GM18909 (cell line): ENCODE data around the gene CLIP2.
"Not testable (repeated sequence)": the region's sequence is repeated elsewhere in the genome, so short reads cannot be mapped to it uniquely, and the experiment has no call there.

Experiments
- ATAC-seq: cut with Tn5 transposase; IDR thresholded peaks from one replicate; pipeline ENCODE4 v1.9.1; 2021; ENCODE audit warnings: mild to moderate bottlenecking; ENCODE audit not compliant: unreplicated experiment, poor library complexity

The CLIP2 gene

DNA sequence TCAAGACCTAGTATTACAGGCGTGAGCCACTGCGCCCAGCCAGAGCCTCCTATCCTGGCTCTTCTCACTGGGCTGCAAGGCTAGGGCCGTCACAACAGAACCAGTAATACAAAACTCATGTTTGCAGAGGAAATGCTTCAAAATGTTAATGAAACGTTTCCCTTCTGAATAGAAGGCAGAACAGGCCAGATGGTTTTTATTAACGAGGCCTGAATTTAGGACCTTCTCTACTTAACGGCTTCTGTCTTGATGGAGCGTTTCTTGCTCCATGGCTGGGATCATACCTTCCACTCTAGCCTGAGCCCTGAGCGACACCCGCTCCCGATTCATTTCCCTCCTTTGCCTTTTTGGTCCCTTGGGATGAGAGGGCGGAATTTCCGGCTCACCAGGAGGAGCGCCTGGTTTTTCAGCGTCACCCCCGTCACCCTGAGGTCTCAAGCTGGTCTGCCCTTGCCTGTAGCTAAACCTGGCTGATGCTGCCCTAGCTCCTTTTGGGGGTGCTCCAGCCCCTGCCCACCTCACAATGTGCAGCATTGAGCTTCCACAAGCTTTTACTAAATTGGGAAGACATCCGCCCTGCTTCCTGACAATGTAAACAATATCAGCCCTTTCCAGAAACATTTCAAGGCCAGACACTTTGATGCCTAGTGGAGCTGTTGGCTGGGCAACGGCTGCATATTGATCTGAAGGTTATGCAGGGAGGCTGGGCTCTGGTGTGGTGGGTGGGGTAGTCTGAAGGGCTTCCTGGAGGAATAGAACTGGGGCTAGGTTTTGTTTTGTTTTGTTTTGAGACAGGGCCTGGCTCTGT, 5.2 kb downstream of the CLIP2 start:
- no peak for ATAC-seq

DNA sequence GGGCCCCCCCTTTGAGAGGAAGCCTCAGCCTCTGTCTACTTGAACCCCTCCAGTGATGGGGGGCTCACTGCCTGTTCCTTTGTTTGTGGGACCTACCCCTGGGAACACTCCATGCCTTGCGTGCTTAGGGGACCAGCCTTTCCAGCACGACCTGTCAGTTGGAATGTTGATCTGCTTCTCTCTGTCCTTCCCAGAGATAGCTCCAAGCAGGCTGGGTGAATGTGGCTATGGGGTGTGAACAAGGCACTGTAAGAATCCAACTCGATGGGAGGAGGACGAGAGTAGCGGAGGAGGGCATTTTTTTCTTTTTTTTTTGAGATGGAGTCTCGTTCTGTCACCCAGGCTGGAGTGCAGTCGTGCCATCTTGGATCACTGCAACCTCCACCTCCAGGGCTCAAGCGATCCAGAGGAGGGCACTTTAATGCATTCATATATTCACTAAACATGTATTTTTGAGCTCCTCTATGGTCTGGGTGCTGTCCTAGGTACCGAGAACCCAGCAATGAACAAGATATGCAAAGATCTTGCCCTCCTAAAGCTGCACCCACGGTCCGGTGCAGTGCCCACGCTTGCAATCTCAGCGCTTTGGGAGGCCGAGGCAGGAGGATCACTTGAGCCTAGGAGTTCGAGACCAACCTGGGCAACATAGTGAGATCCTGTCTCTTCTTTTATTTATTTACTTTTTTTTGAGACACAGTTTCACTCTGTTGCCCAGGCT, 8.5 kb downstream of the CLIP2 start:
- ATAC-seq: no peak

DNA sequence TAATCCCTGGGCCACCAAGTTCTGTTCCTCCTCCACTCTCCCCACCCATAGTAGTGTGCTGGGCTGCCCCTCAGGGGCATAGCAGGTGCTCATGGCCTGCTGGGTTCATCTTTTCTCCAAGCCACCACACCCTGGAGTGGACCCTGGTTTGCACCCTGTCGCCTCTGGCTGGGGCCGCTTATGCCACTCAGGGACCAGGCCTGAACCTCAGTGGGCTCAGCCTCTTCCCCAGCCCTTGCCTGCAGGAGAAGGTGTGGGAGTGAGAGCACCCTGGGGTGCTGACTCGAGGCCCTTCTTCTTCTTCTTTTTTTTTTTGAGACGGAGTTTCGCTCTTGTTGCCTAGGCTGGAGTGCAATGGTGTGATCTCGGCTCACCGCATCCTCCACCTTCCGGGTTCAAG, 10.2 kb downstream of the CLIP2 start:
- ATAC-seq: no peak

DNA sequence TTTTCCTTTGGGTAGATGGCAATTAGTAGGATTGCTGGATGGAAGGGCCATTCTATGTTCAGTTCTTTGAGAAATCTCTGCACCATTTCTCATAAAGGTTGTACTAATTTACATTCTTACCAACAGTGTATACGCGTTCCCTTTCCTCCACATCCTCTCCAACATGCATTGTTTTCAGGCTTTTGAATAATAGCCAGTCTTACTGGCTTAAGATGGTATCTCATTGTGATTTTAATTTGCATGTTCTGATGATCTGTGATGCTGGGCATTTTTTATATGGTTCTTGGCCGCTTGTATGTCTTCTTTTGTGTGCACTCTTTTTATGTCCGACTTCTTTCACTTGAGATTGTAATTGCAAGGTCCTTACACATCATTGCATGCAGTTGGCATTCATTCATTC, 11.7 kb downstream of the CLIP2 start:
- no peak for ATAC-seq

DNA sequence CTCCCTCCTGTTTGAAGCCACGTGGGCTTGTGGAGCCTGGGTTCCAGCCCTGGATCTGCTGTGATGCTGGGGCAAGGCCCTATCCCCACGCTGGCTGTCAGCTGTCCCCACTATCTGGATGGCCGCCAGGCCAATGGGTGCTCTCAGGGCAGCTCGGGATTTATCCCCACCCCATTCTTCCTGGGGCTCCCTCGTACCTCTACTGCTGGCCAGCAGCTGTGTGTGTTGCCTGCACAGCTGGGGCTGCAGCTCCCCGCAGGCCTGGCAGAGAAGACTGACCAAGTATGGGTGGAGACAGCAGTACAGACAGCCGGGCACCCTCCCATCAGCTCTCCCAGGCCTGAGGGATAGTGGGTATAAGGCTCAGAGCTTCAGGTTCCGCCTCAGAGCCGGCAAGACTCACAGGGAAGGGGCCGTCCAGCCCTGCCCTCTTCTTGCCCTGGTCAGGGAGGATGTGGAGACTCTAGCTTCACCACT, 13.6 kb downstream of the CLIP2 start:
- no peak for ATAC-seq

DNA sequence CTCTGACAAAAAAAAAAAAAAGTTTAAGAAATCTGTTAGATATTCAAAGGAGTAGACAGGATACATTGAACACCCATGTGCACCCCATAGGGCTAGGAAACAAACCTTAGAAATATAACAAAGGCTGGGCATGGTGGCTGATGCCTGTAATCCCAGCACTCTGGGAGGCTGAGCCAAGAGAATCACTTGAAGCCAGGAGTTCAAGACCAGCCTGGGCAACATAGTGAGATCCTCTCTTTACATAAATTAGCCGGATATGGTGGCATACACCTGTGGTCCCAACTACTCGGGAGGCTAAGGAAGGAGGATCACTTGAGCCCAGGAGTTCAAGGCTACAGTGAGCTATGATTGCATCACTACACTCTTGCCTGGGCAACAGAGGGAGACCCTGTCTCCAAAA, 15.3 kb downstream of the CLIP2 start:
- no peak for ATAC-seq

DNA sequence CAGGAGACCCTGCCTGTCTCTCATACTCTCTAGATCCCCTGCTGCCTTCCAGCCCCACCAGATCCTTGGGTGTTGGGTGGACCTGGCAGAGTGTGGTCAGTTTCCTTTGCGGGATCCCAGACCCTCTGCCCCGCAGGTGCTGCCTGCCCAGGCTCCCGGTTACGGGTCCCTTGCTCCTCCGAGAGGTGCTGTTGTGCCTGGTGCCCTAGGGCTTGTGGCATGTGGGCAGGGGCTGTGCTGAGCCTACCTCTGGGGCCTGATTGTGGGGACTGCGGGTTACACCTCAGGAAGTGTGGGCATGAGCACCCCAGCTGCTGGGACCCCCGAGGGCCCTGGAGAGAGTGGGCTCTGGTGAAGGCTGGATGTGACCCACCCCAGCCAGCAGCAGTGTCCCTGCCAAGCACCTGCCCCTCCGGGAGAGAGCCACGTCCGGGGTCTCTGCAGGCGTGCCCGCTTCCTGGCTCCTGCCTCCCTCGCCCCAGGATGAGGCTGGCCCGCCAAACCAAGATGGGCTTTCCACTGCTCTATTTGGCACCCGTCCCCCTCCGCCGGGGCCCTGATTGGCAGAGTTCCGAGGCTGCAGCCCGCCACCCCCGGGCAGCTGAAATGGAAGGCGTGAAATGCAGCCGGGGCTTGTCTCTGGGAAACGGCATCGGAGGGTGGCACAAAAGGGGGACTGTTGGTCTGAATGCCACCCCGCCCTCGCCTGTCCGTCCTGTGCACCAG, 17.0 kb downstream of the CLIP2 start:
- no peak for ATAC-seq

DNA sequence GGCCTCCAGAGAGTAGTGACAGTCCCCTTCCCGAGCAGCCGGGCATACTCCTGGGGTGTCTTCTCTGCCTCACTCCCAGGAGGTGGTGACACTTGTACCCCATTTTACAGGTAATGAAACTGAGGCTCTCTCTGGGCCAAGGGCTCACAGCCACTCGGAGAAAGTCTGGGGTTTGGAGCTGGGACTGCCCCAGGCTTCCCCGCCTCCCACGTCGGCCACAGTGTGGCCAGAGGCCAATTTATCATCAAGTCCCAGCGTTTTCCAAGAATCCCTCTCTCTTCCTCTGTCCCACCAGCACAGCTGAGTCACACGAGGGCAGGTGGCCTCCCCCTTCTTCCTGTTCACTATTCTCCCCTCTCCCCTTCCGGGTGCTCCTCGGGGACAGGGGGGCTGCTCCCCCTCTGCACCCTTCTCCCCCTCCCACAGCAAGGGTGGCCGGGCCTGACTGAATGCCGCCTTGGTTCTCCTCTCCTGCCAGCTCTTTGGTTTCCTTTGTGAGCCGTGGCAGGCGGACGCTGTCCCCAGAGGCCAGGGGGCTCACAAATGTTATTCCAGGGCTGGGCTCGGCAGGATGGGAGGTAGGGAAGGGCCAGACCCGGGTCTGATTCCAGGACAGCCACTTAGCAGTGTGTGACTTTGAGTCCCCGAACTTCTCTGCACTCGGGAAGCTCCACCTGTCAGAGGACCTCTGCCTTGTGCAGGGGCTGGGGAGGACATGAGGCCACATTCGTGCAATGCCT, 17.7 kb downstream of the CLIP2 start:
- no peak for ATAC-seq

DNA sequence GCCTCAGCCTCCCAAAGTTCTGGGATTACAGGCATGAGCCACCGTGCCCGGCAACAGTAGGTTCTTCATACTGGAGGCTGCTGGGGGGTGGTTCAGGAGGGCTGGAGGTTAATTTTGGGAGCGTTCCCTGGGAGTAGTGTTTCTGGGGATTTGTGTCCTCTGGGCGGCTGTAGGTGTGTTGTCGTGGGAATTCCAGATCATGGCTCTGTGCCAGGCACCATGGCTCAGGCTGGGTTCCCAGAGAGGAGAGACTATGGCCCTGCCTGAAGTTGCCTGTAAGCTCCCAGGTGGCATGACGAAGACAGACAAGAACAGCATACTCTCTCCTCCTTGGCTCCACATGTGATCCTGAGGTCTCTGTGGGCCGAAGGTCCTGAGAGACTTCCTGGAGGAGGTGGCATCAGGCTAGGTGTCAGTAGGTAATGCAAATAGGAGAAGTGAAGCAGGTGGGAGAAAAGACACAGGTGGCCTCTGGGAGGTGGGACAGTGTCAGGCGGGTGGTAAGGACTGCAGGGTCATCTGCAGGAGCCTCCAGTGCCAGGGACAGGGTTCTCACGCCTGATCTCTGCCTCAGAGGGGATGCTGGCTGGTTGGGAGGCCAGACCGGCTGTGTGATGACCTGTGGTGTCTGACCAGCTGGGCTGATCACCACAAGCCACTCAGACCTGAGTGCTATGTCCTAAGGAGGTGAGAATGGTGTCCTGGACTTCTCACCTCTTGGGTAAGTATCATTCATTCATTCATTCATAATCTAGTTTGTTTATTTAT, 18.7 kb downstream of the CLIP2 start:
- no peak for ATAC-seq

DNA sequence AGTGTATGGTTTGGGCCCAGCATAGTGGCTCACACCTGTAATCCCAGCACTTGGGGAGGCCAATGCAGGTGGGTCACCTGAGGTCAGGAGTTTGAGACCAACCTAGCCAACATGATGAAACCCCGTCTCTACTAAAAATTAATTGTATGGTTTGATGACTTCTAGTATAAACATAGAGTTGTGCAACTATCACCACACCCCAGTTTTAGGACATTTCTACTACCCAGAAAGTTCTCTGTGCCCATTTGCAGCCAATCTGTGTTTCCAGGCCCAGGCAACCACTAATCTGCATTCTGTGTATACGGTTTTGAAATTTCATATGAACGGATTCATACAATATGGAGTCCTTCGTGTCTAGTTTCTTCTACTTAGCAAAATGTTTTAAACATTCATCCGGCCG, 20.0 kb downstream of the CLIP2 start:
- ATAC-seq: no peak

DNA sequence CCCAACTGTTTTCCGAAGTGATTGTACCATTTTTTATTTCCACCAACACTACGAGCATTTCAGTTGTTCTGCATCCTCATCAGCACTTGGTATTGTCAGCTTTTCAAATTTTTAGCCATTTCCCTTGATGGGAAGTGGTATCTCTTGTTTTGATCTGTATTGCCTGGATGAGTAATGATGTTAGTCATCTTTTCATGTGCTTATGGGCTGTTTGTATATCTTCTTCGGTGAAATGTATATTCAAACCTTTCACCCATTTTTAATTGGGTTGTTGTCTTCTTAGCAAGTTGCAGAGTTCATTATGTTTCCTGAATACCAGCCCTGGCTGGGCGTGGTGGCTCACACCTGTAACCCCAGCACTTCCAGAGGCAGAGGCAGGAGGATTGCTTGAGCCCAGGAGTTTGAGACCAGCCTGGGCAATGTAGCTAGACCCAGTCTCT, 22.1 kb downstream of the CLIP2 start:
- no peak for ATAC-seq

DNA sequence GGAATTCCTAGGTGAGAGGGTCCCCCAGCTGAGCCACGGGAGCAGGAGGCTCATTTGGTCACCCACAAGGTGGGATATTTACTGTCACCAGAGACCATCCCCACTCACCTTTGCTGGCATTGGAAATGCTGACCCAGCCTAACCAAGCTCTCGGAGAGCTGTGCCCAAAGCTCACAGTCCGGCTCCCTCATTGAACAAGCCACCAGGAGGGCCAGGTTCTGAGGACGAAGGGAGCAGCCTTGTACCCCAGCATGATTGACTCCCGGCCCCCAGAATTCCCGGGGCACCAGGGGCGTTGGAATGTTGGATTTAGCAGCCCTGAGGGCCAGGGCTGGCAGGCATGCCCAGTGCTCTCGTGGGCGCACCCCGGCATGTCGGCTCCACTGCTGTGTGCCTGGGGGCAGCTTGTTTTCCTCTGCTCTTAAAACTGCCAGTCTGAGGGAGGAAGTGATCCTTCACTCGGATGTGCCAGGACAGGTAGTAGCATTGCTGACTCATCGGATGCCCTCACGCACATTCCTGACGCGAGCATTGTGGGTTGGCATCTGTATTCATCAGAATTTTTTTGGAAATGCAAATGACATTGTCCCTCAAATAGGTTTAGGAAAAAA, 23.3 kb downstream of the CLIP2 start:
- ATAC-seq: no peak

DNA sequence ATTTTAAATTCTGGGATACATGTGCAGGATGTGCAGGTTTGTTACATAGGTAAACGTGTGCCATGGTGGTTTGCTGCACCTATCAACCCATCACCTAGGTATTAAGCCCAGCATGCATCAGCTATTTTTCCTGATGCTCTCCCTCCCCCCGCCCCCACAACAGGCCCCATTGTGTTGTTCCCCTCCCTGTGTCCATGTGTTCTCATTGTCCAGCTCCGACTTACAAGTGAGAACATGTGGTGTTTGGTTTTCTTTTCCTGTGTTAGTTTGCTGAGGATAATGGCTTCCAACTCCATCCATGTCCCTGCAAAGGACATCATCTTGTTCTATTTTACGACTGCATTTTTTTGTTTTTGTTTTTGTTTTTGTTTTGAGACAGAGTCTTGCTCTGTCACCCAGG, 26.7 kb downstream of the CLIP2 start:
- not testable (repeated sequence) for ATAC-seq

DNA sequence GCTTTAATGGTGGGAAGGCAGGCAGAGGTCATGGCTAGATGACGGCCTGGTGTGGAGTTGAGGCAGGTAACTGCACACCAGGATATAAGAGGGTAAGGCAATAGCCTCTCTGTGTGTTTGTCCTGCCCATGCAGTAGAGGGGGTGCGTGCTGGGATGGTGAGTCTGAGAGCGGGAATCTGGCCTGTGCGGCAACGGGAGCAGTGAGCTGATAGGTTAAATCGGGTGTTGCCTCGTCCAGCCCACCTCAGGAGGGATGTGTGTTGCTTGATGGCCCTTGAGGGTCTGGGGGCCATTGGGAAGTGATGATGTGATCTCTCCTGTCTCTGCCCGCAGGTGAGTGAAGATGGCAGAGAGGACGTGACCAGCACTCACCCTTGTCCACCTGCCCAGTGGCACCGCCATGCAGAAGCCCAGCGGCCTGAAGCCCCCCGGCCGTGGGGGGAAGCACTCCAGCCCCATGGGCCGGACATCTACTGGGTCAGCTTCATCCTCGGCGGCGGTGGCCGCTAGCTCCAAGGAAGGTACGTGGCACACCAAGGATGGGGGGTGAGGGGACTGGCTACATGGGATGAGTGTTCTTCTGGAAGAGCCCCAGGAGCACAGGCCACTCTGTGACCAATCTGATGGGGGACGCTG, 28.1 kb downstream of the CLIP2 start:
- no peak for ATAC-seq

DNA sequence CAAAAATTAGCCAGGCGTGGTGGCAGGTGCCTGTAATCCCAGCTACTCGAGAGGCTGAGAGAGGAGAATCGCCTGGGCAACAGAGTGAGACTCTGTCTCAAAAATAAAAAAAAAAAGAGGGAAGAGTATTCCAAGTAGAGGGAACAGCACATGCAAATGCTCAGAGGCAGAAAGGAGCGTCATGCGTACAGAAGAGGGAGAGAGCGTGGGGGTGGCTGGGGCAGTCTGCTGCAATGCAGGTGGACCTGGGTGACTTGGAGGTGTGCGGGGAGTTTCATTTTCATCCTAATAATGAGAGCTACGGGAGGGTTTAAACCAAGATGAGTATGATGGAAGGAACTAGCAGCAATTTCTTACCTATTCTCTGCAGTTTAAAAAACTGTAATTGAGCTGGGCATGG, 28.8 kb downstream of the CLIP2 start:
- ATAC-seq: no peak

DNA sequence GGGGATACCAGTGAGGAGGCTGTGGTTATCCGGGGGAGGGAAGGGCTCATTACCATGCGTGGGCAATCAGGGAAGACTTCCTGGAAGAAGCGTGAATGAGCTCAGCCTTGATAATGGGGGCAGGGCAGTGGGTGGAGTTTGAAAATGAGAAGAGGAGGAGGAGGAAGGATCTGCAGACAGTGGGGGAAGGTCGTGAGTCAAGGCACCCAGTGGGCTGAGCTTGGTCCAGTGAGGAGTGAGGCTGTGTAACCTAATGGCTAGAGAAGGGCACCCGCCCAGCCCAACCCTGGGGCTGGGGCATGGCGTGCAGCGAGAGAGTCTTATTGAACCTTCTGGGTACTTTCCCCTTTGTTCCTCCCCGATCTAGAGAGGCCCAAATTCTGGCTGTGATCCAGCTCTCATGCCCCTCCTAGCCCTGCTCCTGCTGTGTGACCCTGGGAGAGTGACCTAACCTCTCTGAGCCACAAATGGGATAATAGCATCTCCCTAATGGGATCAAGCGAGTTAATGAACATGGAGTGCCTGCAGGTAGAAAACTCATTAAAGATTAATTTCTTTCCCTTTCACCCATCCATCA, 31.5 kb downstream of the CLIP2 start:
- no peak for ATAC-seq

DNA sequence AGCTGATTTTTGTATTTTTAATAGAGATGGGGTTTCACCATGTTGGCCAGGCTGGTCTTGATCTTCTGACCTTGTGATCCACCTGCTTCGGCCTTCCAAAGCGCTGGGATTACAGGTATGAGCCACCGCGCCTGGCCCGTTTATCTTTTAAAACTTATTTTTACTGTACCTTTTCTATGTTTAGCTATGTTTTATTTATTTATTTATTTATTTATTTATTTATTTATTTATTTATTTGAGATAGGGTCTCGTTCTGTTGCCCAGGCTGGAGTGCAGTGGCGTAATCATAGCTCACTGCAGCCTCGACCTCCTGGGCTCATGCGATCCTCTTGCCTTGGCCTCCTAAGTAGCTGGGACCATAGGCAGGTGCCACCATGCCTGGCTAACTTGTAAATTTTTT, 33.7 kb downstream of the CLIP2 start:
- not testable (repeated sequence) for ATAC-seq

DNA sequence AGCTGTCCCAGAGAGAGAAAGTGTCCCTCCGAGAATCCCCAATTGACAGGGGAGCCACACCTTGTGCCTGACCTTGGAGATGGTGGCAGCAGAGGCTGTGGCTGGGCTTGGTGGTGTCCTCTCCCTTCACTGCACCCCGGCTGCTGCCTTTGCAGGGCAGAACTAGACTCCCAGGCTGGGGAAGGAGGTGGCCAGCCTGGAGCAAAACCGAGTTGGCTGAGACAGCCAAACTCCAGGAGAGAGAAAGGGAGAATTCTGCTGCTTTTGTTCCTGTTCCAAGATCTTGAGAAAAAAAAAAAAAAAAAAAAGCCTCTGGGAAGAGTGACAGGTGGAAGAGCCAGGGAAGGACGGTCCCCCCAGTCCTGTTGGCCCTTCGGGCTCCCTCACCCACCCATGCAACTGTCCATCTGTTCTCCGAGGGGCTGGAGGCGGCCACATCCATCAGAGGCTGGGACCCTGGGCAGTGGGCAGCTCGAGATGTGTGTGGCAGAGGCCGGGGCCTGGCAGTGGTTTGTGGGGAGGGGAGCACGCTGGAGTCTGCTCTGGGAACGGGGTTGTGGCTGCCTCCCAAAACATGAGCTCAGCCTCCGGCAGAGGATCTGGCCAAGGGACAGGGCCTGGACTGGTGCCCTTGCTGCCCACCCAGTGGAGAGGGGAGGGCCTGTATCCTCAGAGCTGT, 35.5 kb downstream of the CLIP2 start:
- no peak for ATAC-seq
